Measurements from ENCODE around the gene ARL8A.

DNA sequence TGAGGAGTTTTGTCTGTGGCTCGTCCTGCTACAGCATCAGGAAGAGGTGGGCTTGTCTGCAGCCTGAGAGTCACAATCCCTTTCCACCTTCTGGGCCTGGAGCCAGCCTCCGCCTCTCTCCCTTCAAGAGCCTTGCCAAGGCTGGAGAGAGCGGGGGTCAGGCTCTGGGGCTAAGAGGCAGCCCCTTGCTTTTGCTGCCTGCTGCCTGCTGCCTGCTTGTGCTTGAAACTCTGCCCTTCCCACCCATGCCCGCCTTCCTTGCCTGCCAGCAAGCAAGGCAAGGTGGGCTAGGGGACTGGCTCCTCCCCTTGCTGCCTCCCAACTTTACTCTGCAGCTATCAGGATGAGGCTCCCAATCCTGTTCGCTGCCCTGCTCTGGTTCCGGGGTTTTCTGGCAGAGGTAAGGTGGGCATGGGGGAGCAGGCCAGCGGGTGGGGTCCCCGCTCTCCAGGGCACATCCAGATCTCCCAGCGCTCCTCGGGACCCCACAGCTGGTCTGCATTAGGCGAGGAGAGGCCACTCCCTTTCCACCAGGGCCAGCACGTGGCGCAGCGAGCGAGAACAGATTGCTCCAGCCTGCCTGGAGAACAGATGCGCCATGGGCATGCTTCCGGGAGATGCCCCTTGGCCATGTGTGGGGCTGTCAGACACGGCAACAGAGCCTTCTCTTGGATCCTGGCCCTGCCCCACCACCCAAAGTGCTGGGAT lies 23.3 kb upstream of the ARL8A start:
- no peak for TF ChIP-seq POLR2A (IDR thresholded peaks at IDR 0.05)
- TF ChIP-seq, protein P1, sequence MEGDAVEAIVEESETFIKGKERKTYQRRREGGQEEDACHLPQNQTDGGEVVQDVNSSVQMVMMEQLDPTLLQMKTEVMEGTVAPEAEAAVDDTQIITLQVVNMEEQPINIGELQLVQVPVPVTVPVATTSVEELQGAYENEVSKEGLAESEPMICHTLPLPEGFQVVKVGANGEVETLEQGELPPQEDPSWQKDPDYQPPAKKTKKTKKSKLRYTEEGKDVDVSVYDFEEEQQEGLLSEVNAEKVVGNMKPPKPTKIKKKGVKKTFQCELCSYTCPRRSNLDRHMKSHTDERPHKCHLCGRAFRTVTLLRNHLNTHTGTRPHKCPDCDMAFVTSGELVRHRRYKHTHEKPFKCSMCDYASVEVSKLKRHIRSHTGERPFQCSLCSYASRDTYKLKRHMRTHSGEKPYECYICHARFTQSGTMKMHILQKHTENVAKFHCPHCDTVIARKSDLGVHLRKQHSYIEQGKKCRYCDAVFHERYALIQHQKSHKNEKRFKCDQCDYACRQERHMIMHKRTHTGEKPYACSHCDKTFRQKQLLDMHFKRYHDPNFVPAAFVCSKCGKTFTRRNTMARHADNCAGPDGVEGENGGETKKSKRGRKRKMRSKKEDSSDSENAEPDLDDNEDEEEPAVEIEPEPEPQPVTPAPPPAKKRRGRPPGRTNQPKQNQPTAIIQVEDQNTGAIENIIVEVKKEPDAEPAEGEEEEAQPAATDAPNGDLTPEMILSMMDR (IDR thresholded peaks at IDR 0.05) = no peak

Data from body of pancreas (tissue), 4 donors.